H1 (cell line): Measurements from ENCODE around the gene COPZ1. TPM values are rescaled to one million over a fixed set of nuclear protein-coding genes. Genes with fewer than 3 reads are reported as not detected.

Source experiments
- ASH2L ChIP-seq: fragments of 200-600, 300-600 bp; sonication (generic); IDR thresholded peaks from one replicate; pipeline ENCODE4 v1.7.1; 2017; ENCODE audit warnings: low read length
- POLR2A ChIP-seq, 2 experiments: IDR thresholded peaks; 1 replicate in 1 of 2; 2 replicates in 1 of 2; pipeline ENCODE4 v1.6.1; 2011; ENCODE audit warnings: low read depth in 2 of 2, low read length in 2 of 2, mild to moderate bottlenecking in 2 of 2; ENCODE audit errors: control extremely low read depth in 1 of 2
- polyA plus RNA-seq, 7 experiments: library from polyadenylated mRNA; depleted of rRNA in 3 of 7; stranded (reverse) in 5 of 7; unstranded in 2 of 7; fragments of >200 nt in 5 of 7; fragments of 200-250 nt in 2 of 7; gene quantifications; 1 replicate in 5 of 7; 2 replicates in 1 of 7; 4 replicates in 1 of 7; pipeline versions ENCODE4 v1.2.1 to v1.2.3, GENCODE V29; 2011 to 2013; ENCODE audit warnings: missing spikeins in 2 of 7, mixed read lengths in 2 of 7
- total RNA-seq: library from RNA; stranded (reverse); fragmentation: NEBNext Ultra II Directional; extraction: Animal tissue kit (Norgen Biotek cat#: 25700); gene quantifications from 2 replicates; pipeline ENCODE4 v1.2.1, GENCODE V29; 2021

COPZ1 gene
- total and polyA plus RNA-seq, 2 of the 8 experiments (the other 6 are each of a cell fraction or from before 2014, with no cell fraction given), result 103 to 133 TPM

DNA sequence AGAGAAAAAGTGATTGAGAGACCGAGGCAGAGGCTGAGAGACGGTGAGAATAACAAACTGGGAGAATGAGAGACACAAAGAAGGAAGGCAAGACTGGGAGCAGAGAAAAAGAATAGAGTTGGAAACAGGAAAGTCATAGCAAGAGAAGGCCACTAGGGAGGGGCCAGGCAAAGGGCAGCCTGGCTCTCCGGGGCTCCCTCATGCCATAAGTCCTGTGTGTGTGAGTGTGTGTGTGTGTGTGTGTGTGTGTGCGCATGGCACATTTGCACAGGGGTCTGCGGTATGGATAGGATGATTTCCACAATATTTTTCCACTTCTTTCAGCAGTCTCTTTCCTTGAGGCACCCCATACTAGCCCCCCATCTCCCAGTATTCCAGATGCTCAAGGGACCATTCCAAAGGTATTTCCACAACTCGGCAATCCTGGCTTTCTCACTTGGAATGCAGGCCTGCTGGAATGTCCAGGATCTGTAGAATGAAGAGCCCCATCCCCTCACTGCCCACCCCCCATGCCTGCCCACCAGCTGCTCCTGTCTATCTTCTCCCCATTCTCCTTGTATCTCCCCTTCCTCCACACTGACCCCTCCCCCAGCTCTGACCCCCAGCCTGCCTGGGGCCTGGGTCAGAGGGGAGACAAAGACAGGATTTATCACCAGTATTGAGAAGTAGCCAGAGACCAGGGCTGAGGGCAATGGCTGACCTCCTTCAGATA lies 30.3 kb downstream of the COPZ1 start (continued):
- TF ChIP-seq ASH2L, result peak; percentile 48
- TF ChIP-seq POLR2A (IDR thresholded peaks at IDR 0.05; ENCODE audit: control extremely low read depth in 1 of 2, low read depth in 2 of 2, low read length in 2 of 2), result peak in 1 of 2 experiments; percentile 24; a peak in 1 of 3 replicates
